Activated CD8-positive, alpha-beta memory T cell treated with anti-CD3 and anti-CD28 coated beads for 4 hours (primary cell): ENCODE measurements around the gene LIN37.

Source experiments
- DNase-seq, 2 donors: peaks; one replicate each; pipeline ENCODE4 v3.0.0-alpha.2; 2020; ENCODE audit warnings: low read depth in 2 of 2

The LIN37 gene

DNA sequence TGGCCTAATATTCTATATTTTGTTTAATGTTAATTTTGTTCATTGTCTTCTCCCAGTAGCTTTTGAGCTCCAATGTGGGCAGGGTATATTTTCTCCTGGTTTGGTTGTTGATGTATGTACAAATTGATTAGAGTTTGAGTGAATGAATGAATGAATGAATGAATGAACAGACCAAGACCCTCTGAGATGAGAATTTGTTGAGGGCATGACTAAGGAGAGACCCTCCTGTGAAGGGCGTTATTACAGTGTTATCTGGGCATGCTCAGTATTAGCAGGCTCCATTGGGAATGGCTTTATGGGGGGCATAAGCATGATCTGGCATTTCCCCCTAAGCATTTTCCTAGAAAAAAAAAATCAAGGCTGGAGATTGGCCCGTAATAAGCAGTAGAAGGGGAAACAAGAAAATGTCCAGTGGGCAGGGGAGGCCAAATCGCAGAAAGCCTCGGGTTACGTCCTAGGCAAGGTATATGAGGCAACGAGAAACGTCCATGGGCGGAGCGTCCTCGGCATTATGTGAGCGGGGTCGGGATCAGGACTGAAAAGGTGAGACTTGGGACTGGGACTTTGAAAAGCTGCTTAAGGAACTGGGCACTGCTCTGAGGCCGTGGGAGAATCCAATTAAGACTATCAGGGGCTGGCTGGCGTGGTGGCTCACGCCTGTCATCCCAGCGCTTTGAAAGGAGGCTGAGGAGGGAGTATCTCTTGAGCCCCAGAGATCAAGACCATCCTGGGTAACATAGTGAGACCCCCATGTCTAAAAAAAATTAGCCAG is 26.1 kb downstream of the LIN37 start:
- DNase-seq: no peak

DNA sequence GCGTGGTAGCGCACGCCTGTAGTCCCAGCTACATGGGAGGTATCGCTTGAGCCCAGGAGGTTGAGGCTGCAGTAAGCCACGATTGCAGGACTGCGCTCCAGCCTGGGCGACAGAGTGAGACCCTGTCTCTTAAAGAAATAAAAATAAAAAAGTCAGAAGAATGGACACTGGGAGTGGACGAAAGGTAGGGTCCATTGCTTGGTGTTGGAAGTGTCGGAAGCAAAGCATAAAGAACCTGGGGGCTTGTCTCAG is 26.6 kb downstream of the LIN37 start:
- no peak for DNase-seq

DNA sequence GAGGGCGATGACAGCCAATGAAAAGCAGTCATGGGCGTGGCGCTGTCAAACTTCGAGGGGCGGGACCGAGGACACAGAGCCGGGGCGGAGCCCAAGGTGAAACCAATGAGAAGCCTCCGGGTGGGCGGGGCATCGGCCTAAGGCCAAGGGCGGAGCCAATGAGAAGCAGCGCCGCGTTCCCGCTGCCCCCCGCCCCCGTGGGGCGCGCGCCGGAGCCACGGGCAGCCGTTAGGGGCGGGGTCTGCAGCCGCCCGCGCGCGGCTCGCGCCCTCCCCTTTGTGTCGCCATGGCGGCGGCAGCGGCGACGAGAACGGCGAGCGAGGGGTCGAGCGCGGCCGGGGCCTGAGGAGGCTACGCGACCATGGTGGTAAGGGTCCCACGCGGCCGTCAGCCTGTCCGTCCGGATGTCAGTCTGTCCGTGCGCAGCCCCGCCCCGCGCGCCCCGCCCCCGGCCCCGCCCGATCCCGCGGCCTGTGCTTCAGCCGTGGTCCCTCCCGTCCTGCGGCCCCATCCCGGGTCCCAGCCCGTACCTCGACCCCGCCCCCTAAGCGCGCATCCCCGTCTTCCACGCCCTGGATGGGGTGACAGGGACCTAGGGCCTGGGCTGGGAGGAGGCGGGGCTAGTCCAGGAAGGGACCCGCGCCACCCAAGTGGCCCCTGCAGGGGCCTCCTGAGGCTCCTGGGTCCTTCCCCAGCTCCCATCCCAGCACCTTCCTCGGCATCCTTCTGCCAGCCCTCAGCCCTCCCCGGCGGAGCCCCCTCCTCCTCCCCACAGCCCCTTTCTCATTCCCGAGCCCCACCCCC is 27.1 kb downstream of the LIN37 start, which contains the start of gene ARHGAP33:
Gene ARHGAP33 (plus strand): TSS at position 267 of the 804 bp plus-strand sequence. CDS start 95 bp downstream, at position 362.
- DNase-seq: peak; percentile 97

- DNase-seq: no peak
Observed at GRCh38 chr19:35776102-35776788, 27.9 kb downstream of the LIN37 start.

- DNase-seq: no peak
Observed at GRCh38 chr19:35777086-35777841, 28.9 kb downstream of the LIN37 start.

DNA sequence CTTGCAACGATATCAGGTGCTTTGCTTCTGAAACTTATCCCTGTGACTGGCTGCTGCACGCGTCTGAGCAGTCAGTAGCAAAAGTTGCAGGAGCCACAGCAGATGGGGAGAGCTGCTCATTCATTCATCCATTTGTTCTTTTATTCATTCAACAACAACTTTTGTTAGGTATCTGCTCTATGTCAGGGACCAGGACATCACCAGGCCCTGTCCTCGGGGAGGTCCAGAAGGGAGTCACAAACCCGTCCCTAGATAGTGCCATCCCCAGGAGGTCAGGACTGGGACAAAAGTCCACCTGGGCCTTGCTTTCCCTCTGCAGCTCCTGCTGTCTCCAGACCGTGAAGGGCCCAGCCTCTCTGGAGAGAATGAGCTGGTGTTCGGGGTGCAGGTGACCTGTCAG is 29.6 kb downstream of the LIN37 start:
- no peak for DNase-seq

DNA sequence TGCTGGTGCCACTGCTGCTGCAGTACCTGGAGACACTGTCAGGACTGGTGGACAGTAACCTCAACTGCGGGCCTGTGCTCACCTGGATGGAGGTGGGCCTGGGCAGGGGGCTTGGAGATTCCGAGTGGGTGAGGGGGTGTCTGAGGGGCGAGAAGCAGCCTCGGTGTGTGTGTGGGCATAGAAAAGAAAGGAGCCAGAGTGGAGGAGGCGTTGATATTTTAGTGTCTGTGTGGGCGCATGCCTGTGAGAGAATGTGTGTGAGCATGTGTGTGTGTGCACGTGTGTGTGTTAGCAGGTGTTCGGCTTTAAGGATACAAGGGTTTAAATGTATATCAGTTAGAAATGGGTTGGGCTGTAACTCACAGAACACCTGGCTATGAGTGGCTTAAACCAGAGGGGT is 30.7 kb downstream of the LIN37 start:
- DNase-seq: no peak

DNA sequence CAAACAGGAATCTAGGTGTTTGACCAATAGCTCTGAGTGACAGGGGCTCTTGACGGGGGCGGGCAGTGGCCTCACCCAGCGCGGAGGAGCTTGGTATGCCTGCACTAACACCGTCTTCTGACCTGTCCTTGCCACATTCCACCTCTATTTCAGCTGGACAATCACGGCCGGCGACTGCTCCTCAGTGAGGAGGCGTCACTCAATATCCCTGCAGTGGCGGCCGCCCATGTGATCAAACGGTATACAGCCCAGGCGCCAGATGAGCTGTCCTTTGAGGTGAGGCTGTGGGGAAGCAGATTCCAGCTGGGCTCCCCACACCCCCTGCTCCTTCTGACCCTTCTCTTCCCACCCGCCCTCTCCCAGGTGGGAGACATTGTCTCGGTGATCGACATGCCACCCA is 31.7 kb downstream of the LIN37 start:
- no peak for DNase-seq

- no peak for DNase-seq
Observed at GRCh38 chr19:35780717-35781116, 32.3 kb downstream of the LIN37 start.

GRCh38 chr19:35781650-35782049 is 33.3 kb downstream of the LIN37 start:
- DNase-seq: no peak

GRCh38 chr19:35782589-35782988 is 34.2 kb downstream of the LIN37 start:
- no peak for DNase-seq

DNA sequence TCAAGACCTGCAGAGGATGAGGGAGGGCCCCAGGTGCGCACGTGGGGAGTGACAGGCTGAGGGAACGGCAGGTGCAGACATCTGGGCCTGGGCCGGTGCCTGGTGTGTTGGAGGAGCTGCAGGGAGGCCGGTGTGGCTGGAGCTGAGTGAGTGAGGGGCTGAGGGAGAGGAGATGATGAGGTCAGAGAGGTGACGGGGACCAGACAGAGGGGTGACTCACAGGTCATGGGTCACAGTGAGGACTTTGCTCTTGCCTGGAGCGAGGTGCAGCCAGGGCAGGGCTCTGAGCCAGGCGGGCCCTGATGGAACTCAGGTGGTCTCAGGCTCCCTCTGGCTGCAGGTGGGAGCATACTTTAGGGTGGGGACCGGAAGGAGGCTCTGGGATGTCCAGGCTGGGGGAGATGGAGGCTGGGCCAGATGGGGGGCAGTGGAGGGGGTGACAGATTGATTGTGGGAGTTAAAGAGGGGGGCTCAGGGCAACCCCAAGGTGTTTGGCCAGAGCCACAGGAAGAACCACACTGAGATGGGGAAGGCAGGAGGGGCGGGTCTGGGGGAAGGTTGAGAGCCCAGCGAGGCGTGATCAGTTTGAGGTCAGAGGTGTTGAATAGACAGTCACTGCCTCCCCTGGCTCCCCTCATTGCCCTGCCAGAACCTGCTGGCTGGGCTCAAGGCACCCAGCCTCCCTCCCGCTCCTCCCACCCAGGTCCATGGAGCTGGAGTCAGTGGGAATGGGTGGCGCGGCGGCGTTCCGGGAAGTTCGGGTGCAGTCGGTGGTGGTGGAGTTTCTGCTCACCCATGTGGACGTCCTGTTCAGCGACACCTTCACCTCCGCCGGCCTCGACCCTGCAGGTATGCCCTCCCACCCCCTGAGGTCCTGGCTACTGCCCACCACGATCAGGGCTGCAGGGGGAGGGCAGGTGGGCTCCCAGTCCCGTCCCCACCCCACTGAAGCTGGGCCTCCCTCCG is 35.4 kb downstream of the LIN37 start:
- DNase-seq: no peak

DNA sequence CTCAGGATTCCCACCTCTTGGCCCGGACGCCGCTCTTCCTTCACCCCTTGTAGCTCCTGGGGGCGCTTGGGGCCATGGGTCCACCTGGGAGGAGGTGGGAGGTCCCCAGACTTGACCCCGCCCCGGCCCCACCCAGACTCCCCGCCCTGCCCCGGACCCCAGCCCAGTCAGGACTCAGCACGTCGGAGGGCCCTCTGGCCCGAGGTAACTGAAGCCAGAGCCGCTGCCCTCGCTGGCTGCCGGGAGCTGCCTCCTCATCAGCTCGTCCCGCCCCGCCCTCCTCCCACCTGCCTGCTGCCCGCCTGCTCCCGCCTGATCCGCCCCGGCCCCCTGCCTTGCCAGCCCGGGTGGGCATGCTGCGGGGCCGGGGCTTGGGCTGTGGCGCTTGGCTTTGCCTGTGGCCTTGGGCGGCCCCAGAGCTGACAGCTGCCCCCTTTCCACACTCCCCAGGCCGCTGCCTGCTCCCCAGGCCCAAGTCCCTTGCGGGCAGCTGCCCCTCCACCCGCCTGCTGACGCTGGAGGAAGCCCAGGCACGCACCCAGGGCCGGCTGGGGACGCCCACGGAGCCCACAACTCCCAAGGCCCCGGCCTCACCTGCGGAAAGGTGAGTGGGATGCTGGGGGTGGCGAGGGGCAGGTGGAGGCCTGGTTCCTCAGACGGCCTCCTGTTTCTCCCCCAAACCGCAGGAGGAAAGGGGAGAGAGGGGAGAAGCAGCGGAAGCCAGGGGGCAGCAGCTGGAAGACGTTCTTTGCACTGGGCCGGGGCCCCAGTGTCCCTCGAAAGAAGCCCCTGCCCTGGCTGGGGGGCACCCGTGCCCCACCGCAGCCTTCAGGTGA is 36.3 kb downstream of the LIN37 start:
- no peak for DNase-seq

DNA sequence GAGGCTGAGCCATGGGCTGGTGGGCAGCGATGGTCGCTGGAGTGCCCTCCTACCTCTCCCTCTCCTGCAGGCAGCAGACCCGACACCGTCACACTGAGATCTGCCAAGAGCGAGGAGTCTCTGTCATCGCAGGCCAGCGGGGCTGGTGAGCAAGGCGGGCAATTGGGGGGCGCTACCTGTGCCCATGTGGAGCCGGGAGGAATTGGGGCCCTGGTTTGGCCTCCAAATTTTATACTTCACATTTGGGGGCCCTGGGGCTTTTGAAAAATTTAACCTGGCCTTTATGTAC is 36.9 kb downstream of the LIN37 start:
- no peak for DNase-seq

- no peak for DNase-seq
Observed at GRCh38 chr19:35786299-35787160, 38.2 kb downstream of the LIN37 start.

- no peak for DNase-seq
Observed at GRCh38 chr19:35787227-35787799, 38.9 kb downstream of the LIN37 start.

DNA sequence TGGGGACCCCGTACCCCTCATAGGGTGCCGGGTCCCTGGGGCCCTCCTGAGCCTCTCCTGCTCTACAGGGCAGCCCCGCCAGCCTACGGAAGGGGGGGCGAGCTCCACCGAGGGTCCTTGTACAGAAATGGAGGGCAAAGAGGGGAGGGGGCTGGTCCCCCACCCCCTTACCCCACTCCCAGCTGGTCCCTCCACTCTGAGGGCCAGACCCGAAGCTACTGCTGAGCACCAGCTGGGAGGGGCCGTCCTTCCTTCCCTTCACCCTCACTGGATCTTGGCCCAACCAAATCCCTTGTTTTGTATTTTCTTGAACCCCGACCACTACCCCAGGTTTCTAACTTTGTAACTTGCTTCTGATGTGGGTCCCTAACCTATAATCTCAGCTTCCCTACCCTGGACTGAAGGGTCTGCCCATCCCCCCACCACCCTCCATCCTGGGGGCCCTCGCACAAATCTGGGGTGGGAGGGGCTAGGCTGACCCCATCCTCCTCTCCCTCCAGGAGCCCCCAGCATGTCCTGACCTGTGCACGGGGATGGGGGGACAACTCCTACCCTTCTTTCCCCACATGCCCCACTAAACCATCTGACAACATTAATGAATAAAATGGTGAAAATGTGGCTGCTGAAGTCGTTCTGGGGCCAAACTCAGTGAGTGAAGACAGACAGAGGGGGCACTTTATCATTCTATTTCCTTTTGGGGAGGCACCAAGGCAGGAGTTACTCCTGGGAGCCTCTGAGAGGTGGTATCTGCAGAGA is 40.0 kb downstream of the LIN37 start:
- no peak for DNase-seq
